Glutamatergic neuron (in vitro differentiated cells): Measurements from ENCODE around the gene SORBS2. TPM values are rescaled to one million over a fixed set of nuclear protein-coding genes. Genes with fewer than 3 reads are reported as not detected.

Experiments used
- DNase-seq: peaks from one replicate; pipeline ENCODE4 v3.0.0; 2022
- H3K27ac Mint-ChIP-seq: one replicate; pipeline ENCODE4 v1.8.0; 2020; ENCODE audit warnings: mild to moderate bottlenecking, mixed read lengths, inconsistent platforms; ENCODE audit not compliant: unreplicated experiment
- H3K27me3 Mint-ChIP-seq: one replicate; pipeline ENCODE4 v1.8.0; 2020; ENCODE audit warnings: mild to moderate bottlenecking, moderate library complexity, mixed read lengths, inconsistent platforms; ENCODE audit not compliant: unreplicated experiment
- H3K36me3 Mint-ChIP-seq: one replicate; pipeline ENCODE4 v1.8.0; 2020; ENCODE audit warnings: mild to moderate bottlenecking, mixed read lengths, inconsistent platforms; ENCODE audit not compliant: unreplicated experiment
- H3K4me1 Mint-ChIP-seq: one replicate; pipeline ENCODE4 v1.8.0; 2020; ENCODE audit warnings: mild to moderate bottlenecking, low read depth, mixed read lengths, inconsistent platforms; ENCODE audit not compliant: unreplicated experiment
- H3K4me3 Mint-ChIP-seq: one replicate; pipeline ENCODE4 v1.8.0; 2020; ENCODE audit warnings: mild to moderate bottlenecking, mixed read lengths, inconsistent platforms; ENCODE audit not compliant: unreplicated experiment
- H3K9me3 Mint-ChIP-seq: one replicate; pipeline ENCODE4 v1.8.0; 2020; ENCODE audit warnings: mild to moderate bottlenecking, moderate library complexity, mixed read lengths, inconsistent platforms; ENCODE audit not compliant: unreplicated experiment
- CTCF ChIP-seq: fragments of 200-600 bp; sonication (generic); IDR thresholded peaks from one replicate; pipeline ENCODE4 v1.5.0; 2021; ENCODE audit not compliant: partially characterized antibody, unreplicated experiment
- total RNA-seq: library from RNA; stranded (reverse); fragmentation: NEBNext Ultra II Directional; extraction: Animal tissue kit (Norgen Biotek cat#: 25700); gene quantifications from one replicate; pipeline ENCODE4 v1.2.1, GENCODE V29; 2021; ENCODE audit not compliant: unreplicated experiment

The SORBS2 gene
- total RNA-seq, 1 donor from 2014 or later, result 95.5 TPM

GRCh38 chr4:185774845-185775680 lies 36.9 kb downstream of the SORBS2 start:
- peaks cover 2% of the 10 kb centered on the region for H3K9me3 Mint-ChIP-seq
- peaks cover 53% of the 10 kb centered on the region for H3K4me1 Mint-ChIP-seq
- peaks cover 6% of the 10 kb centered on the region for H3K36me3 Mint-ChIP-seq

GRCh38 chr4:185774131-185774653 lies 37.8 kb downstream of the SORBS2 start:
- no peak for DNase-seq
- Mint-ChIP-seq H3K36me3 (peaks cover 8% of the 10 kb centered on the region), H3K4me3 (peak overlapping the region; percentile 71), H3K9me3 (peaks cover 2% of the 10 kb centered on the region), H3K27me3 (peaks cover 2% of the 10 kb centered on the region), H3K27ac (peak overlapping the region; percentile 72), H3K4me1 (peaks cover 49% of the 10 kb centered on the region)
- no peak for TF ChIP-seq CTCF

More at GRCh38 chr4:185774845-185775680, 36.9 kb downstream of the SORBS2 start:
- H3K27ac Mint-ChIP-seq, result peak overlapping the region; percentile 35
- no peak for TF ChIP-seq CTCF
- DNase-seq, result no peak
- peak overlapping the region; percentile 7 for H3K4me3 Mint-ChIP-seq
- H3K27me3 Mint-ChIP-seq, result peaks cover 2% of the 10 kb centered on the region

DNA sequence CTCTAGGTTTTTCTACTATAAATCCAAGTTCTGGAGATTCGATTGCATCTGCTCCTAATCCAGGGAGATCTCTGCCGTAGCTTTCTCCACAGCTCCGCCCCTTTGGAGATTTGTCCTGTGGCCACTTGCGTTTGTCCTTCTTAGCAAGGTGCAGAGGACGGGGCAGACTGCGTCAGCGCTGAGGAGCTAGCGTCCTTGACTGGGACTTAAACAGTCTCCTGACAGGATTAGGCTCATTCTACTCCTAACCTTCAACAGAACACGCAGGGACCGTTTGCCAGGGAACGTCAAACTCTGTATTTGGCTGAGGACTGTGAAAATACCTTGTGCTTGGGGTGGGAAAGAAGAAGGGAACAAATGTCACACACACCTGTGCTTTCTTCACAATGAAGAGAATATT lies 38.6 kb downstream of the SORBS2 start:
- Mint-ChIP-seq H3K27ac (no peak overlapping the region), H3K4me3 (peak overlapping the region; percentile 22), H3K9me3 (peaks cover under 1% of the 10 kb centered on the region), H3K4me1 (peaks cover 42% of the 10 kb centered on the region), H3K27me3 (peaks cover 2% of the 10 kb centered on the region), H3K36me3 (peaks cover 8% of the 10 kb centered on the region)
- DNase-seq, result no peak
- no peak for TF ChIP-seq CTCF

- no peak for DNase-seq
- Mint-ChIP-seq H3K27me3 (peaks cover 2% of the 10 kb centered on the region), H3K4me3 (no peak overlapping the region), H3K36me3 (peaks cover 8% of the 10 kb centered on the region), H3K4me1 (peaks cover 38% of the 10 kb centered on the region), H3K27ac (no peak overlapping the region), H3K9me3 (no peaks in the 10 kb centered on the region)
- no peak for TF ChIP-seq CTCF
Measured at GRCh38 chr4:185772391-185773093, 39.5 kb downstream of the SORBS2 start.
